Ramos (cell line): Measurements from ENCODE around the gene ADAMTS17.

Experiments
- in situ Hi-C: fragments of 300-500 bp; cut with MboI; formaldehyde crosslinking; loops from one replicate; pipeline ENCODE4 v1.14.3; 2022; ENCODE audit warnings: low sequenced_read_pairs; ENCODE audit not compliant: unreplicated experiment

Gene ADAMTS17

DNA sequence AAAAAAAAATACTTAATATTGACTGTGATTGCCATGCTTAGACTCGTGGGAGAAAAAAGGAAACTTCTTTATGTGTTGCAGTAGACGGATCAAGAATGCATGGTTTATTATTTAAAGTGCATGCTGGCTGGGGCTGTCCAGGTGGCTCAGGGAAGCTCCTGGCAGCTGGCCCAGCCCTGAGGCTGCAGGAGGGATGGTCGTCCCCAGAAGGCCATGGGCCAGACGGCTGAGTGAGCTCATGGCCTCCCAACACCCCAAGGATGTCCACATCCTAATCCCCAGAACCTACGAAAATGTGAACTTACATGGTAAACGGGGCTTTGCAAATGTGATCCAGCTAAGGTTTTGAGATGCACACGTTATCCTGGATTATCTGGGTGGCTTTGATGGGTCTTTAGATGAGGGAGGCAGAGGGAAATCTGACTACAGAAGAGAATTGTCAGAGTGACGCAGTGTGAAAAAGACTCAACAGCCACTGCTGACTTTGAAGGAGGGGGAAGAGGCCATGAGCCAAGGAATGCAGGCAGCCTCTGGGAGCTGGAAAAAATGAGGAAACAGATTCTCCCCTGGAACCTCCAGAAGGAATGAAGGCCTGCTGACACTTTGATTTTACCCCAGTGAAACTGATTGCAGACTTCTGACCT is 29.8 kb downstream of the ADAMTS17 start:
- in situ Hi-C loops: no loop called here

DNA sequence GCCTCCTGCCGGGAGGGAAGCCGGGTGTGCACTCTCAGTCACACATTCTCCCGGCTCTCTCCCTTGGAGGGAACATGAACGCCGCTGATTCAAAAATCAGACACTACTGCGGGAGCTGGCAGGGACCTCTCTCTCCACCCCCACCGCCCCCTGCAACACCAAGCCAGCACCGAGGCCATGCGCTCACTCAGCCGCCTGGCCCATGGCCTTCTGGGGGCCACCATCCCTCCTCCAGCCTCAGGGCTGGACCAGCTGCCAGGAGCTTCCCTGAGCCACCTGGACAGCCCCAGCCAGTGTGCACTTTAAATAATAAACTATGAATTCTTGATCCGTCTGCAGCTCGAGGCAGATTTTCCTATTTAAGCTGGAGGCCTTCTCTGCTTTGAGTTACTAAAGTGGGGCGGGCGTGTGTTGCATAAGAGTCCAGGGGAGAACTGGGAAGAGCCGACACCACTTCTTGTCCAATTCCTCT is 30.6 kb downstream of the ADAMTS17 start:
- in situ Hi-C loops: no loop called here

DNA sequence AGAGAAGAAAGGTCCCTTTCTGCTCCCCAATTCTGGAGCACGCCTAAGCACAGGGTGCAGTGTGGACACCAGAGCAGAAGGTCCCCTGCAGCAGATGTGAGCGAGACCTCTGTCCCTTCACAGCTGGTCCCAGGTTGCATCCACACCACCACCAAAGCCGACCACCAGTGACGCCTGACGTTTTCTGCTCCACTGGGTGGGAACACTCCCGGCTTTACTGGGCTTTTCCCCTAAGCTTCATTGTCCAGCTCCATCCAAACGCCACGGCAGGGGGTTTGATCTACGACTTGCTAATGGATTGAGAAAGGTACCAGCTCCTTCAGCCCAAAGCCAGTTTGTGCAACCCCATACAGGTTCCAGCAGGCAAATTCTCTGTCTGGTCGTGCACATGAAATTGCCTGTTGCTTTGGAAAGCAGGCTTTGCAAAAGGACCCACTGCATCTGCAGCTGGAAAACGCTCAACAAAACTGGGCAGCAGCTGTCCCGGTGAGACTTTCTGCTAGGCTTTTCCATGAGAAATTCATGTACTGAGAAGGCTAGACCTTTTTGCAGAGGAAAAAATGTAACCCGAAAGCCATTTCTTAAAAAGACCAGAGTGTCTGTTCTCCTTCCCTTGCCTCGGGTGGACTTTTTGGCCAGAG is 31.1 kb downstream of the ADAMTS17 start:
- in situ Hi-C loops: no loop called here

DNA sequence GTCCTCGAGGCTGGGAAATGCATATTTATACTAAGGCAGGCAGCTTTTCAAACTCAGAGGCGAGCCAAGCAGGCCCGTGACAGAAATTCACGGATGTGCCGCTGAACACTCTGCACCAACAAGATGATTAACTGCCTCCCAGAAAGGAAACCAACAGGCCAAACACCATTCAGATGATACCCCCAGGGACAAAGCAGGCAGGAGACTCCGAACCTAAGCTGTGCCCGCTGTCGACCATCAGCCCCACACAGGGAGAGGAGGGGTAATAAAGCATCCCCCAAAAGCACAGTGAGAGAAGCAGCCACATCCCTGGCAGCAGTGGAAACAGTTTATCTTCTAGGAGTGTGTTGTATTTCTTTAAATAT is 31.8 kb downstream of the ADAMTS17 start:
- in situ Hi-C loops: no loop called here

DNA sequence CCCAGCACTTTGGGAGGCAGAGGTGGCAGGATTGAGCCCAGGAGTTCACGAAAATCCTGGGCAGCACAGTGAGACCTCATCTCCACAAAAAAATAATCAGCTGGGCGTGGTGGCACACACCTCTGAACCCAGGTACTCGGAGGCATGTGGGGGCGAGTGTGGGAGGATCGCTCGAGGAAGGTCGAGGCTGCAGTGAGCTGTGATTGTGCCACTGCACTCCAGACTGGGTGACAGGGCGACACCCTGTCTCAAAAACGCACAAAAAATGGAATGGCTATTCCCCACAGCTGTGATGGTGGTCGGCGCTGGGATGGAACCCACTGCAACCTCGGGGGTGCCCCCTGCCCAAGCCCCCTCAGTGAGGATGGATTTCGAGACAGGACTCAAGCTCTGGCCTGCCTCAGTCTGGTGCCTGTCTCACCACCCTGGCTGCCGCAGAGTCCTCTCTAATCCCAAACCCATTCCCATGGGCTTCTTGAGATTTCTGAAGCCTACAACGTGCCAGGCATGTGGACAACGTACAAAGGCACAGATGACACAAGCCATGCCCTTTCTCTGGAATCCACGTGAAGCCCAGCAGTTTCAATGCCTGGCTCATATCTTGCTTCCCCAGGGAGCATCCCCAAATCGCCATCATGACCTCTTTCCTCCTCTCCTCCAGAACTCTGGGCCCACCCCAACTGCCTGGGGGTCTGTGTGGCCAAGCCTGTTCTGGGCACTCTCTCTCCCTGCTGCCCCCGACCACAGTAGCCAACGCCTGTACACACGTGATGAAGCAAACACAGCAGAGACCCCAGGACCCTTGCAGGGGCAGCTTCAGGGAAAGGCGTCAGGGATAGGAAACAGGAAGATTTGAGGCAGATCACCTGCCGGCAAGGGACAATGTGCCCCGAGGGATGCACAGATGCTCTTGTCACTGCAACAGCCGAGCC is 32.4 kb downstream of the ADAMTS17 start:
- in situ Hi-C loops: no loop called here

DNA sequence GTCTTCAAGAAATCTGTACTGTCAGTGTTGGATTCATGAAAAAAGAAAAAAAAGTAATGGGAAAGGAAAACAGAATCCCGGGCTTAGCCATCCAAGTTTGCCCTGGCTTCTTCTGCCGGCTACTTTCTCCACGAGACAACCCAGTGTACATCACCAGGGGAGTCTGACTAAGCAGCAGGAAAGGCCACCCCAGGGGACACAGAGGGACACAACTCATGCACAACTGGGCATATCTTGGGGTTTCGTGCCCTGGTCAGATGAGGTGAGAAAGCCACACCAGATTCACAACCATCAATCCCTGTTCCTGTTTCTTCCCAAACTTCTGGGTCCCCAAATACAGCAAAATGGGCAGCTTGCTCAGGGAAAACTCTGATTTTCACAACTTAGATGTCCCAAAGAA is 33.2 kb downstream of the ADAMTS17 start:
- in situ Hi-C loops: no loop called here

DNA sequence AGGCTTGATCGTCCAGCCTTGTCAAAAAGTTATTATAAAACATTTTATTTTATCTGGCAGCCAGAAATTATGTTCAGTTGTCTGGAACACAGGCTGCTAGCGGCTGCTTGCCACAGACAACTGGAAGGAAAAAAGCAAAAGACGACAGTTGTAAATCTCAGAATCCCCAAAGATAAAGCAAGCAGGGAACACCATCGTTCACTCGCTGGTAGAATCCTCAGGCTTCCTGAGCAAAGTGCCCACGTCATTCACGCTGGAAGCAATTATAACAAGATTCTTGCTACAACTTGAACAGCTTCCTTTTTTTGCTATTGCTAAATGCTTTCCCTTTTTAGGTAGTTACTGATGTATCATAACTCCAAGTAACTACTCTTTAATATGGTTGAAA is 33.6 kb downstream of the ADAMTS17 start:
- in situ Hi-C loops: no loop called here

DNA sequence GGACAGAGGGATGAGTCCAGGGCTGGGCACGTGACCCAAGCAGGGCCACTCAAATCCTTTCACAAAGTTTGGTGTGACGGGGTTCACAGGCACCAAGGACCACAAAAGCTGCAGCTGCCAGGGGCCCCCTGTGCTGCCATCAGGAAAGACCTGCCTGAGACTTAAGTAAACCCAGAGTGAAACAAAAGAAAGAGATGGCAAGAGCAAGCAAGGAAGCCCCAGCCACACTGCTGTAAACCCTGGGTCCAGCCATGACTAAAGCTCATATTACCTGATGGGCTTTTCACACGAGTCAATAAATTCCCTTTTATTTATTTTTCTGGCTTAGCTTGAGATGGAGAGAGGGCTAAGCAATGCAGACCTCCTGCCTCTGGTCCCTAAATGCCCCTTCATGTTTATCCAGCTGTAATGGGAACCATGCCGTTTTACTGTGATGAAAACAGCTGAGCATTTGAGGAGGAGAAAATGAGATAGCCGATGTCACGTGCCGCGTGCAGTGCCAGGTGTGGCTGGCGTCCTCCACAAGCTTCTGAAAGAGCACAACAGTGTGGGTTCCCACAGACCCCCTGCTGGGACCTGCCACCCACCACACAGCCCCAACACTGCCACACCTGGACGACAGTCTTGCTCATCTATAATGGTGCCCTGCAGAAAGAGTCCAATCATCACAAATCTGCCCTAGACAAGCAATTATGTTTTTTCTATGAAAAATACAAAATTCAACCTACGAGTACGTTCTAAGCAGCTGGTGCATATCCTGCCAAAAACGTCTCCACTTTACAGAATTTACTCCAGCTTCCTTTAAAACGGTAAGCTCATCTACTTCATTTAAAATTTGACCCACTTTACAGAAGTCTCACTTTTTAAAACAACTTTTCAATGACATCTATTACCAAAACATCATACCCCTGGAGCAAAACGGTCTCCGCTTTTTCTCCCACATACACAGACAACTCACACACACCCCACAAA is 34.2 kb downstream of the ADAMTS17 start:
- in situ Hi-C loops: no loop called here

DNA sequence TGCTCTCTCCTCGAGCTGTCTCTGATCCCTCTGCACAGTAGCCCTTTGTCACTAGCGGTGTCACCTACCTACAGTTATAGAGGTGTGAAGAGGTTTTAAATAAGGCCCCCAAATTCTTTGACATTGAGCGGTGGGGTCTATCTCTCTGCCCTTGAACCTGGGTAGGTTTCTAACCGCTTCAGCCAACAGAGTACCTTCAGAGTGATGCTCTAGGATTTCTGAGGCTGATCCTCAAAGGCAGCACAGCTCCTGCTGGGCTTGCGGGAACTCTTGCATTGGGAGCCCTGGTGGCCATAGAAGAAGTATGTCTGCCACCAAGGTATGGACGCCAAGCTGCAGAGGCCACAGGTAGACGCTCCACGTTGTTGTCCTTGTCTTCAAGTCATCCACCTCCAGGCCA is 35.7 kb downstream of the ADAMTS17 start:
- in situ Hi-C loops: no loop called here

DNA sequence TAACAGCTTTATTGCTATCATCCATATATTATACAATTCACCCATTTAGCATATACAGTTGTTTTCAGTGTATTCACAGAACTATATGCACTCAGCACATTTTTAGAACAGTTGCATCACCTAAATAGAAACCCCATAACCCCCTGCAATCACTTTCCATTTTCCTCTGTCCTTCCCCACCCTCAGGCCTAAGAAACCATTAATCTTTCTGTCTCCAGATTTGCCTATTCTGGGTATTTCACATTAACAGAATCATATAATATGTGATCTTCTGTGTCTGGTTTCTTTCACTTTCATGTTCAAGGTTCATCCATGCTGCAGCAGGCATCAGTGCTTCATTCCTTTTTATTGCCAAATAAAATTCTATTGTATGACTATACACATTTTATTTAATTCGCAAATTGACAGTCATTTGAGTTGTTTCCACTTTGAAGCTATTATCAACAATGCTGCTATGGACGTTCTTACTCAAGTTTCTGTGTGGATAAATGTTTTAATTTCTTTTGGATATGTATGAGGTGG is 39.8 kb downstream of the ADAMTS17 start:
- in situ Hi-C loops: no loop called here

DNA sequence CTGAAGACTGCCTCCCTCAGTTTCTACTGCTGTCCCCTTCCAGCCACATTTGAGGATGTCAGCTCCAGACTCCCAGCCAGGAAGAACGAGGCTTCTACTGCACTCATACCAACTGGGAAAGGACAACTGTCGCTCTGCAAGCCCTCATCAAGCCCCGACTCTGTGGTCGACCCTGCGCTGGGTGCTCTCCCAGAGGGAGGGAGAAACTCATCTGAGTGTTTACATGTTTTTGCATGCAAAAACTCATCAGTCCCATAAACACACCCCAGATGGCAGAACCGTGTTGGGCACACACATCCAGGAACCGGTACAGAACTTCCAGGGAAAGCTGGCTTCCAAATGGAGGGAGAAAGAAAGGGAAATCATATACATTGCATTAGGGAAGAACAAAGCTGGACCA is 43.5 kb downstream of the ADAMTS17 start:
- in situ Hi-C loops: no loop called here

DNA sequence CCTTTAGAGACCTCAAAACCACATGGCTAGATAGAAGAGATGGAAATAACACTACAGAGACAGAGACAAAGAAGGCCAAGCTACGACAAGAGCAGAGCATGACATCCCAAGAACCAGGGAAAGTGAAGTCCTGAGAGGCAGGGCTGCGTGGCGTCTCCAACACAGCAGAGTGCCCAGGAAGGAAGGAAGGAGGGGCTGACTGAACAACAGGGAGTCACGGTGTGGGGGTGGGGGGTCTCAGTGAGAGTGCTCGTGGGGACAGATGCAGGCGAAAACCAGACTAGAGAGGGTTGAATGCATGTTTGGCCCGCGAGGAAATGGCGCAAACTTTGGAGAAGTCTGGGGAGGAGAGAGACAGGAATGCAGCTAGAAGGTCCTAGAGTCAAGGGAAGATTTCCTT is 44.0 kb downstream of the ADAMTS17 start:
- in situ Hi-C loops: no loop called here

DNA sequence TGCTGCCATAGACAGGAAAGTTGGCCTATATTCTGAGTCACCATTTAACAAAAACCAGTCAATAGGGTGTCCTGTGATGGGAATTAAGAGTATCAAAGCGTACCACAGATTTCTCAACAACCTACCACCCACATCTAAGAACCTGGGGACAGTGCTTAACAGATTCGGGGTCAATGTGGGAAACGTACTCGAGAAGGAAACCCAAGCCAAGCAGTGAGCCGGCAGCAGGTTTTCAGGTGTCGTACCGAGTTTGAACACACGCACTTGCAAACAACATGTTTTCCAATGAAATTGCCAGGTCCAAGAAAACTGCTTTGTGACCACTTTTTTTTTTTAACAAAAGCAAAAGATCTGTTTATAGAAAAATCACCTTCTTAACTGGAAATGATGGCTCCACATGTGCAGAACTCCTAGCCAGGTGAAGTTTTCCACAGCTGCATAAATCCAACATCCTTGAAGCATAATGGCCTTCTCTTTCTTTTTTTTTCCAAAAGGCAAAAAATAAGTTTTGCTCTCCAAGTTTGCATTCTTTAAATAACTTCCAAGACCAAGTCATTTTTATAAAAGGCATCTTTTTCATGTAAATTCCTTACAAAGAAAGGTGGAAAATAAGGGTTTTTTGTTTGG is 45.7 kb downstream of the ADAMTS17 start:
- in situ Hi-C loops: no loop called here

DNA sequence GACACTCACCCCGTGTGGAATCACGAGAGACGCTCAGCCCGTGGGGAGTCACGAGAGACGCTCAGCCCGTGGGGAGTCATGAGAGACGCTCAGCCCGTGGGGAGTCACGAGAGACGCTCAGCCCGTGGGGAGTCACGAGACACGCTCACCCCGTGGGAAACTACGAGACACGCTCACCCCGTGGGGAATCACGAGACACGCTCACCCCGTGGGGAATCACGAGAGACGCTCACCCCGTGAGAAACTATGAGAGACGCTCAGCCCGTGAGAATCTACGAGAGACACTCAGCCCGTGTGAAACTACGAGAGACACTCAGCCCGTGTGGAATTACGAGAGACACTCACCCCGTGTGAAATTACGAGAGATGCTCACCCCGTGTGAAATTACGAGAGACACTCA is 49.8 kb downstream of the ADAMTS17 start:
- in situ Hi-C loops: no loop called here

DNA sequence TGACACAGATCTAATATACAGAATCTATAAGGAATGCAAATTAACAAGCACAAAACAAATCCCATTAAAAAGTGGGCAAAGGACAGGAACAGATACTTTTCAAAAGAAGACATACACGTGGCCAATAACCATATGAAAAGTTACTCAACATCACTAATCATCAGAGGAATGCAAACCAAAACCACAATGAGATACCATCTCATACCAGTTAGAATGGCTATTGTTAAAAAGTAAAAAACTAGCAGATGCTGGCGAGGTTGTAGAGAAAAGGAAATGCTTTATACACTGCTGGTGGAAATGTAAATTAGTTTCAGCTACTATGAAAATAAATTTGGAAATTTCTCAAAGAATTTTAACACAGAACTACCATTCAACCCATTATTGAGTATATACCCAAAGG is 50.7 kb downstream of the ADAMTS17 start:
- in situ Hi-C loops: no loop called here

DNA sequence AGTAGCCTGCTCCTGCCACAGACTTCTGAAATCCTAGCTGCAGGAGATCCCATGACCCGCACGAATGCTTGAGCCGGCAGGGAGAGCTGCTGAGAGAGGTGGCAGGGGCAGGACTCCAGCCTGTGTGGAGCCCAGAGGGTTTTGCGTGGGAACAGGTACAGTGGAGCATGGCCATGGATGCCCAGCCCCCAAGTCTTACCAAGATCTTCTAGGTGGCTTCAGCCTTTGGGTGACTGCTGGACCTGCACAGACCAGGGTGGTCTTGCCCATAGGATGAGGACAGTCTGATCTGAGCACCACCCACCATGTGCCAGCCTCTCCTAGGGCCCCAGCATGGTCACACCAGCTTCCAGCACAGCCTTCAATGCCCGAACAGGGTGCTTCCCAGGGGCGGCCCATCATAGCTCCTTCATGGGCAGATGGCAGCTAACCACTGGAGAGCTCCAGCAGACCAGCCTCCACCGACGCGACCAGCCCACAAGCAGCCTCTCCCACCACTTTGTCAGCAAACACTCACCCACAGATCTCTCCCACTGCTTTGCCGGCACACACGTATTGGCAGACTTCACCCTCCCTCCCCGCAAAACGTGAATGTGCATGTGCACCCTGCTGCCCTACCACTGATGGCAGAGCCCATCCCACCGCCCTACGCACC is 56.0 kb downstream of the ADAMTS17 start:
- in situ Hi-C loops: no loop called here

DNA sequence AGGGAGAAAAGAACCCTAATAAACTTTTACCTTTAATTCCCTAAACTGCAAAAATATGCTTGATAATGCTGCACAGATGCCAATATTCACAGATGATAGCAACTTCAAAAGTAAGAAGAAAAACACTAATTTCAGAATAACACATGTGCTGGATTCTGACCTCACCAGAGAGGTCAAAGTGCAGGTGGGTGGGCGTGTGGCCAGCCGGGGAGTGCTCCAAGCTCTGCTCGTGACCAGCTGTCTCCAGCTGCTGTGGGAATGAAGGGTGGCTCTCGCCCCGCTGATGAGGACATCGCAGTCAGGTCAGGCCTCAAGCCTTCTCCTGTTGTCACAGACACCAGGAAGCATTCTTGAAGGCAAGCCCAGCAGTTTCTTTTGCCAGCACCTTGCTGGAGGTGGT is 57.1 kb downstream of the ADAMTS17 start:
- in situ Hi-C loops: no loop called here

DNA sequence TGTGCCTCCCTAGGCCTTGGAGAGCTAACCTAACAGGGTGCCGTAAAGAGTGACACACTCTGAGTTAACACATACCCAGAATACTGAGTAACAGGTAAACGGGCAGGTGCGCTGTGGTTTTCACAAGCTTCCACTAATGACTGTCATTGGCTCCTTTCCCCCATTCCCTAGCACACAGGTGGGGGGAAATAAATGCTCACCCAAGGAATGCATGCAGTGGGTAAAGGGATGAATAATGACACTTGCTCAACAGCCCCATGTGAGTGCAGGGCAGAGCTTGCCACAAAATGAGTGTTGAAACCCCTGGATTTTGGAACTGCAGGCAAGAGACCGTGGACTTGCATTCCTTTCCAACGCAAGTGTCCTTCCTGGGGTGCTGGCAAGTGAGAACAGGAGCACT is 57.6 kb downstream of the ADAMTS17 start:
- in situ Hi-C loops: no loop called here
